ENCODE data around the gene KDM4B.

The KDM4B gene

GRCh38 chr19:5136073-5136855, 167.4 kb downstream of the KDM4B start:
- POLR2A ChIA-PET: no interaction called here
- CTCF ChIA-PET: no interaction called here
- H3K4me3 ChIP-seq (ENCODE audit: low read depth, low read length): no peak overlapping the region
- no peak for TF ChIP-seq CTCF (IDR thresholded peaks at IDR 0.05; ENCODE audit: insufficient read depth, low read length, missing control alignments)
- no peak for DNase-seq (ENCODE audit: low read depth, low spot score)

- CTCF ChIA-PET: no interaction called here
- POLR2A ChIA-PET: no interaction called here
- no peak for DNase-seq (ENCODE audit: low read depth, low spot score)
- no peak overlapping the region for H3K4me3 ChIP-seq (ENCODE audit: low read depth, low read length)
- no peak for TF ChIP-seq CTCF (IDR thresholded peaks at IDR 0.05; ENCODE audit: insufficient read depth, low read length, missing control alignments)
Measured at GRCh38 chr19:5137114-5137513, 168.2 kb downstream of the KDM4B start.

- TF ChIP-seq CTCF (IDR thresholded peaks at IDR 0.05; ENCODE audit: insufficient read depth, low read length, missing control alignments): peak; percentile 30
- no peak overlapping the region for H3K4me3 ChIP-seq (ENCODE audit: low read depth, low read length)
- DNase-seq (ENCODE audit: low read depth, low spot score): no peak
- CTCF ChIA-PET: interaction anchor here (1.1 kb wide), 1 partner anchor 89 kb away, joined by 3 read pairs; no protein-coding TSS in a partner anchor
- POLR2A ChIA-PET: no interaction called here
Measured at GRCh38 chr19:5137571-5138124, 168.7 kb downstream of the KDM4B start.

GRCh38 chr19:5138606-5139582, 170.0 kb downstream of the KDM4B start:
- no peak for TF ChIP-seq CTCF (IDR thresholded peaks at IDR 0.05; ENCODE audit: insufficient read depth, low read length, missing control alignments)
- H3K4me3 ChIP-seq (ENCODE audit: low read depth, low read length): no peak overlapping the region
- ChIA-PET POLR2A (no interaction called here), CTCF (interaction anchor here (0.7 to 1.1 kb wide), 3 partner anchors 90 to 329 kb away, joined by 3 to 4 read pairs (median 4); no protein-coding TSS in a partner anchor)
- DNase-seq (ENCODE audit: low read depth, low spot score): no peak

- no peak overlapping the region for H3K4me3 ChIP-seq (ENCODE audit: low read depth, low read length)
- no peak for TF ChIP-seq CTCF (IDR thresholded peaks at IDR 0.05; ENCODE audit: insufficient read depth, low read length, missing control alignments)
- ChIA-PET POLR2A (no interaction called here), CTCF (no interaction called here)
- DNase-seq (ENCODE audit: low read depth, low spot score): no peak
Measured at GRCh38 chr19:5139583-5140325, 170.8 kb downstream of the KDM4B start.

Measured in AG04449 (cell line).